Measurements from ENCODE around the gene FAM229B.

FAM229B gene

DNA sequence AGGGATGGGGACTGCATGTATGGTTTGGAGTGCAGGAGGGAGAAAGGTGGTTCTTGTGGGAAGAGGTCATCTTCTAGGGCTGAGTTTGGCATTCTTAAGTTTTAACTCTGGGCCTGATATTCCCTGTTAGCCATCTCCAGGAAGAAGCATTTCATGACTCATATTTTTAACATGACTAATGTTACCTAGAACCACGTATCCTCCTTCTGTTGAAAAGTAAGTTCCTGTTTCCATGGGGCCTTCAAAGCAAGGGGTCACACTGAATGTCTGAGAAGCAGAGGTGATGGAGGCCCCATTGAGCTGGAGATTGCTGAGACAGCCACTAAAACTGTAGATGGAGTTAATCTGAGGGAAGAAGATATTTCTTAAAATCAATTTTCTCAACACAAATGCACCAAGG, 30.2 kb downstream of the FAM229B start:
- TF ChIP-seq, protein P1, sequence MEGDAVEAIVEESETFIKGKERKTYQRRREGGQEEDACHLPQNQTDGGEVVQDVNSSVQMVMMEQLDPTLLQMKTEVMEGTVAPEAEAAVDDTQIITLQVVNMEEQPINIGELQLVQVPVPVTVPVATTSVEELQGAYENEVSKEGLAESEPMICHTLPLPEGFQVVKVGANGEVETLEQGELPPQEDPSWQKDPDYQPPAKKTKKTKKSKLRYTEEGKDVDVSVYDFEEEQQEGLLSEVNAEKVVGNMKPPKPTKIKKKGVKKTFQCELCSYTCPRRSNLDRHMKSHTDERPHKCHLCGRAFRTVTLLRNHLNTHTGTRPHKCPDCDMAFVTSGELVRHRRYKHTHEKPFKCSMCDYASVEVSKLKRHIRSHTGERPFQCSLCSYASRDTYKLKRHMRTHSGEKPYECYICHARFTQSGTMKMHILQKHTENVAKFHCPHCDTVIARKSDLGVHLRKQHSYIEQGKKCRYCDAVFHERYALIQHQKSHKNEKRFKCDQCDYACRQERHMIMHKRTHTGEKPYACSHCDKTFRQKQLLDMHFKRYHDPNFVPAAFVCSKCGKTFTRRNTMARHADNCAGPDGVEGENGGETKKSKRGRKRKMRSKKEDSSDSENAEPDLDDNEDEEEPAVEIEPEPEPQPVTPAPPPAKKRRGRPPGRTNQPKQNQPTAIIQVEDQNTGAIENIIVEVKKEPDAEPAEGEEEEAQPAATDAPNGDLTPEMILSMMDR (IDR thresholded peaks at IDR 0.05; ENCODE audit: poor library complexity, severe bottlenecking) = no peak
- DNase-seq (ENCODE audit: low spot score) = no peak
- Histone ChIP-seq H3K4me1 (ENCODE audit: insufficient read depth, poor library complexity, severe bottlenecking) (peaks cover 6% of the 10 kb centered on the region), H3K4me3 (ENCODE audit: severe bottlenecking) (no peak overlapping the region), H3K27ac (ENCODE audit: poor library complexity, severe bottlenecking) (no peak overlapping the region), H3K9me3 (ENCODE audit: severe bottlenecking) (no peaks in the 10 kb centered on the region), H3K36me3 (ENCODE audit: low read depth) (no peaks in the 10 kb centered on the region), H3K27me3 (ENCODE audit: insufficient read depth, poor library complexity, severe bottlenecking) (no peaks in the 10 kb centered on the region)
- ATAC-seq (ENCODE audit: low read depth) = peak; percentile 82

DNA sequence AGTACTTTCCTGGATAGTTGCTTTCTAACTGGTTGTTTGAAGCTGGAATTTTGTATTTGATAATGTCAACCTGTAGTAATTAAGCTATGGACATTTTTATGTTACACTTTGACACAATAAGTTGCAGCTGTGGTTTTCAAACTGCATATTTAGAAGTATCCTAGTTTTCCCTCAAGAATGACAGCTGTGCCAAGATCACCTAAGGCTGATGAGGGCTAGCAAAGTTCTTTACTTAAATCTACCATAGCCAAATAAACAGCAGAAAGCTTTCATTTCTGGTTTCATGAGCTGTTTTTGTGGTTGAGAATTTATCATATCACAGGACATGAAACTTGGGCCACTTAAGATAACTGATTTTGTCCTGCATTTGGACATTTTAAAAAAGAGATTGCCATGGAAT, 30.6 kb downstream of the FAM229B start:
- DNase-seq (ENCODE audit: low spot score) (no peak), ATAC-seq (ENCODE audit: low read depth) (no peak)
- Histone ChIP-seq H3K27me3 (ENCODE audit: insufficient read depth, poor library complexity, severe bottlenecking) (no peaks in the 10 kb centered on the region), H3K4me1 (ENCODE audit: insufficient read depth, poor library complexity, severe bottlenecking) (peaks cover 6% of the 10 kb centered on the region), H3K9me3 (ENCODE audit: severe bottlenecking) (no peaks in the 10 kb centered on the region), H3K36me3 (ENCODE audit: low read depth) (no peaks in the 10 kb centered on the region), H3K27ac (ENCODE audit: poor library complexity, severe bottlenecking) (no peak overlapping the region), H3K4me3 (ENCODE audit: severe bottlenecking) (no peak overlapping the region)
- TF ChIP-seq, protein P1 (IDR thresholded peaks at IDR 0.05; ENCODE audit: poor library complexity, severe bottlenecking) = no peak

DNA sequence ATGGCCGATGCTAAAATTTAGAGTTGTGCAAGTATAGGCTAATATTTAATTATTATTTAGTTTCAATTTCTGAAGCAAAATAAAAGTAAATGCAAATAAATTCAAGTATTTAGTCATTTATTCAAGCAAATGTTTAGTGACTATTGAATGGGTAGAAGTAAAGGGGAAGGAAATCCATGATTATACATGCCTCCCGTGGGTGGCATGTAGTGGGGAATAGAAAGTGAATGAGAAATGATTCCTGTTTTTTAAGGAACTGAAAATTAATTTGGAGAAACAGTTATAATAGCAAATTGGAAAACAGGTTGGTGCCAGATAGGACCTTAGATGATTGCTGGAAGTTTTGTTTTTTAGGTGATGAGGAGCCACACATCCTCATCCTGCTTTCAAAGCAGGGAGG, 35.4 kb downstream of the FAM229B start:
- no peak overlapping the region for H3K27ac ChIP-seq (ENCODE audit: poor library complexity, severe bottlenecking)
- DNase-seq (ENCODE audit: low spot score) (no peak), ATAC-seq (ENCODE audit: low read depth) (no peak)
- TF ChIP-seq, protein P1 (IDR thresholded peaks at IDR 0.05; ENCODE audit: poor library complexity, severe bottlenecking) = no peak
- no peaks in the 10 kb centered on the region for H3K27me3 ChIP-seq (ENCODE audit: insufficient read depth, poor library complexity, severe bottlenecking)
- H3K4me1 ChIP-seq (ENCODE audit: insufficient read depth, poor library complexity, severe bottlenecking) = no peaks in the 10 kb centered on the region
- H3K9me3 ChIP-seq (ENCODE audit: severe bottlenecking) = no peaks in the 10 kb centered on the region
- no peaks in the 10 kb centered on the region for H3K36me3 ChIP-seq (ENCODE audit: low read depth)
- no peak overlapping the region for H3K4me3 ChIP-seq (ENCODE audit: severe bottlenecking)

DNA sequence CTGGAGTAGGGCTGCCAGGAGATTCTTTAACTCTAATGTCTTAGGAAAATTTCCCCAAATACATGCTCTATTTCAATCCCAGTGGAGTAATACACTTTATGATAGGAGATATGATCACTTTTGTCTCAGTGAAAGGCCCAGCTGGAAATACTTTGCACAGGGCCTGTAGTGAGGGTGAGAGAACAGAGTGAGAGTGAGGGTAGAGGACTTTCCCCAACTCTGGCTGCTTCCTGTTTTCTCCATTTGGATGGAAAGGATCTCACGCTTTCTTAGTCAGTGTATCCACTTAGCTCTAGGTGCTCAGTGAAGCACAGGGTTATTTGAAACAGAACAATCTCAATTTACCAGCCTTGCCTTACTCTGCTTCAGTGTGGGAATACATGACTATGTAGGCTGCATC, 36.6 kb downstream of the FAM229B start:
- H3K36me3 ChIP-seq (ENCODE audit: low read depth) = no peaks in the 10 kb centered on the region

DNA sequence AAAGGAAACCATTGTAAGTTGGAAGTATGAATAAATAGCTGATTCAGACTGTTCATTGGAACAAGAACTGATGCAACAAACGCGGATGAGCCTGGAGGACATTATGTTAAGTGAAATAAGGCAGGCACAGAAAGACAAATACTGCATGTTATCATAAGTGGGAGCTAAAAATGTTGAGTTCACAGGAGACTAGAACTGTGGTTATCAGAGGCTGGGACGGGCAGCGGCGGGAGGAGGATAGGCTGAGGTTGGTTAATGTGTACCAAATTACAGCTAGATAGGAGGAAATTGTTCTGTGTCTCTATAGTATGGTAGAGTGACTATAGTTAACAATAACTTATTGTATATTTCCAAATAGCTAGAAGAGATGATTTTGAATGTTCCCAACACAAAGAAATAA, 40.8 kb downstream of the FAM229B start:
- H3K27me3 ChIP-seq (ENCODE audit: insufficient read depth, poor library complexity, severe bottlenecking) = no peaks in the 10 kb centered on the region
- H3K27ac ChIP-seq (ENCODE audit: poor library complexity, severe bottlenecking) = no peak overlapping the region
- H3K9me3 ChIP-seq (ENCODE audit: severe bottlenecking) = no peaks in the 10 kb centered on the region
- no peak overlapping the region for H3K4me3 ChIP-seq (ENCODE audit: severe bottlenecking)
- TF ChIP-seq, protein P1 (IDR thresholded peaks at IDR 0.05; ENCODE audit: poor library complexity, severe bottlenecking) = no peak
- no peaks in the 10 kb centered on the region for H3K4me1 ChIP-seq (ENCODE audit: insufficient read depth, poor library complexity, severe bottlenecking)
- no peaks in the 10 kb centered on the region for H3K36me3 ChIP-seq (ENCODE audit: low read depth)
- DNase-seq (ENCODE audit: low spot score) (no peak), ATAC-seq (ENCODE audit: low read depth) (no peak)

More for the DNA sequence above, 36.6 kb downstream of the FAM229B start:
- no peak overlapping the region for H3K4me3 ChIP-seq (ENCODE audit: severe bottlenecking)
- TF ChIP-seq, protein P1 (IDR thresholded peaks at IDR 0.05; ENCODE audit: poor library complexity, severe bottlenecking) = no peak
- H3K27ac ChIP-seq (ENCODE audit: poor library complexity, severe bottlenecking) = no peak overlapping the region
- DNase-seq (ENCODE audit: low spot score) (no peak), ATAC-seq (ENCODE audit: low read depth) (no peak)
- no peaks in the 10 kb centered on the region for H3K27me3 ChIP-seq (ENCODE audit: insufficient read depth, poor library complexity, severe bottlenecking)
- H3K4me1 ChIP-seq (ENCODE audit: insufficient read depth, poor library complexity, severe bottlenecking) = no peaks in the 10 kb centered on the region
- H3K9me3 ChIP-seq (ENCODE audit: severe bottlenecking) = no peaks in the 10 kb centered on the region
